Neural cell (in vitro differentiated cells): ENCODE measurements around the gene DNM3.

Source experiments
- CTCF ChIP-seq: fragments of 450-650 bp; IDR thresholded peaks from 2 replicates; pipeline ENCODE4 v1.5.1; 2014; ENCODE audit warnings: antibody characterized with exemption, mild to moderate bottlenecking, moderate library complexity; ENCODE audit not compliant: poor library complexity, severe bottlenecking
- EP300 ChIP-seq: fragments of 450-650 bp; conservative IDR thresholded peaks from 2 replicates; pipeline ENCODE4 v1.6.1; 2014; ENCODE audit warnings: antibody characterized with exemption, mild to moderate bottlenecking, moderate library complexity; ENCODE audit not compliant: poor library complexity, severe bottlenecking

GRCh38 chr1:172381946-172382345 is 540.6 kb downstream of the DNM3 start:
- TF ChIP-seq EP300: no peak
- no peak for TF ChIP-seq CTCF
